NCI-H748 (cell line): ENCODE data around the gene CHST15.

Source experiments
- DNase-seq: peaks from one replicate; lab custom pipeline; 2025; ENCODE audit not compliant: unreplicated experiment; lab: John Stamatoyannopoulos, UW

The CHST15 gene

GRCh38 chr10:124001391-124002148, 91.8 kb downstream of the CHST15 start:
- no peak for DNase-seq

- DNase-seq: no peak
These were observed 92.6 kb downstream of the CHST15 start for GRCh38 chr10:124000792-124001201.

- no peak for DNase-seq
These were observed 93.3 kb downstream of the CHST15 start for GRCh38 chr10:123999956-124000615.

- no peak for DNase-seq
These were observed 94.1 kb downstream of the CHST15 start for GRCh38 chr10:123999261-123999660.

GRCh38 chr10:123998197-123999141, 94.9 kb downstream of the CHST15 start:
- DNase-seq: no peak

- DNase-seq: no peak
These were observed 95.8 kb downstream of the CHST15 start for GRCh38 chr10:123997486-123998196.

GRCh38 chr10:123997013-123997412, 96.4 kb downstream of the CHST15 start:
- DNase-seq: no peak

- DNase-seq: peak; percentile 52
These were observed 97.1 kb downstream of the CHST15 start for GRCh38 chr10:123996302-123996701.

GRCh38 chr10:123995461-123996131, 97.8 kb downstream of the CHST15 start:
- DNase-seq: peak; percentile 59

GRCh38 chr10:123995082-123995460, 98.3 kb downstream of the CHST15 start:
- DNase-seq: no peak

- peak; percentile 78 for DNase-seq
These were observed 98.8 kb downstream of the CHST15 start for GRCh38 chr10:123994417-123995081.

- DNase-seq: no peak
These were observed 99.6 kb downstream of the CHST15 start for GRCh38 chr10:123993534-123994416.

- DNase-seq: no peak
These were observed 101.5 kb downstream of the CHST15 start for GRCh38 chr10:123991611-123992570.

- DNase-seq: no peak
These were observed 102.5 kb downstream of the CHST15 start for GRCh38 chr10:123990889-123991288.

GRCh38 chr10:123988694-123989093, 104.7 kb downstream of the CHST15 start:
- no peak for DNase-seq

- no peak for DNase-seq
These were observed 106.7 kb downstream of the CHST15 start for GRCh38 chr10:123986736-123987135.

GRCh38 chr10:123974406-123974805, 119.0 kb downstream of the CHST15 start:
- no peak for DNase-seq
